ENCODE measurements around the gene SVIL.
"Not testable (repeated sequence)": the region's sequence is repeated elsewhere in the genome, so short reads cannot be mapped to it uniquely, and the experiment has no call there.

SVIL gene

DNA sequence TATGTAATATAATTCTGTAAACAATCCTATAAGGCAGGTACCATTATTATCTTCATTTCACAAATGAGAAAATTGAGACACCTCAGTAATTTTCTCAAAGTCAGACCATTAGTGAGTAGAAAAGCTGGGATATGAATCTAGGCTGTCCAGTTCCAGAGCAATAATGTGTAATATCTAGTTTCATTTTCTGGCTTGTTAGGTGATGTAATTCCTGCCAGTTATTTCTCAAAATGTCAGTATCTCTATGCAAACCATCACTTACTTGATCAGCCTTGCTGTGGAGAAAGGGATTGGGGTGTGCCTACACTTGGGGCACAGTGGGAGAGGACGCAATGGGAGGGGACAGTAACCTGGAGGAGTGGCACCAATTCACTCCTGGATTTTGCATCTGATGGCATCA lies 188.4 kb downstream of the SVIL start:
- DNase-seq, result no peak

DNA sequence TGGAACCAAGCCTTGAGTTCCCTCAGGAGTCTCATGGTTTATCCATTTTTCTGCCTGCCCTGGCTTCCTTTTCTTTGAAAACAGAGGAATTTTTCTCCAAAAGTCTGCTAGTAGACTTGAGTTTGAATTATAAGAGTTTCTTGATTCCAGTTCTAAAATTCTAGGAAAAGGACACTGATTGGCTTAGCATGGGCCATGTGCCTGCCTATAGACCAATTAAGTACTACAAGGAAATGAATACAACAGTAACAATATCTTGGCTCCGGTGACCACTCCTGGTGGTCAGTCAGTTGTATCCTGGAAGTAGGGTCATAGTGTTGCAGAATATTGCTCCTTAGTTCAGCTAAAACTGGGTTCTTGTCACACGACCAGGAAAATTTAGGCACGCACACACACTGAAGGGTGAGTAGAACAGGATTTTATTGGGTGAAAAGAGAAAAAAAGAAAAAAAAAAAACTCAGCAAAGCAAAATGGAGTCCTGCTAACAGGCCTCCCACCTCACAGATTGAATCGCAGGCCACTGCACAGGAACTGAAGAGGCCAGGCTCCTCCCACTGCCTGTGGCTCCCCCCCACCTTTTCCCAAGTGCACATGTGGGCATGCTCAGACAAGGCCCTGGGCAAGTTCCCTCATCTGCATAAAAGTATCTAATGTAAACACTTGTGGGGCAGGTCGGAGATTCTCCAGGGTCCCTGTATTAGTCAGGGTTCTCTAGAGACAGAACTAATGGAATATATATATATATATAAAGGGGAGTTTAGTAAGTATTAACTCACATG lies 190.8 kb downstream of the SVIL start:
- no peak for DNase-seq

DNA sequence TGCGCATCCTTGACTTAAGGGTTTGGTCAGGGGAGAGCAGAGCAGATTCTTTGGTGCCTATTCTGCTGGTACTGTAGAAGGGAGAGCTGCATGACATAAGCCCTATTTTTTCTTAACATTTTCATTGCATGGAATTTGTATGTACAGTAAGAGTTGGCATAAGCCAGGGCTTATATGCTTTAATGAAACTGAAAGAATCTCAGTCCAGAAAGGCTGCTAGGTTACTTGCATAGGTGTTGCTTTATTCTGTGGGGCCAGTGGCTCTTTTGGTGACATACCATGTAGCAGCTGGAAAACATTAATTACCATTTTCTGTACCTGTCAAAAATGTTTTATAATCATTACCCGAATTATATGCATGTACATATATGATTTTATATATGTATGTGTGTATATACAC lies 193.8 kb downstream of the SVIL start:
- DNase-seq, result no peak

DNA sequence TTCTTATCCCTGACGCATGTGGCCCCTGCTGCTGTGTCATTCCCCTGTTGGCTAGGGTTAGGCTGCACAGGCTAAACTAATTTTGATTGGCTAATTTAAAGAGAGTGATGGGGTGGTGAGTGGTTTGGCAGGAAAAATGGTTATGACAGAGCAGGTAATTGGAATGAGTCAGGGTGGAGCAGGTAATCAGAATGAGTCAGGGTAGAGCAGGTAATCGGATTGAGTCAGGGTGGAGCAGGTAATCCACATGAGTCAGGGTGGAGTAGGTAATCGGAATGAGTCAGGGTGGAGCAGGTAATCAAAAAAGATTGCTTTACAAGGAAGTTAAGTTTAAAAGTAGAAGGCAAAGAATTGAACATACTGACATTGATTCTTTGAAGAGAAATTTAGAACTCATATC lies 195.8 kb downstream of the SVIL start:
- DNase-seq, result not testable (repeated sequence)

DNA sequence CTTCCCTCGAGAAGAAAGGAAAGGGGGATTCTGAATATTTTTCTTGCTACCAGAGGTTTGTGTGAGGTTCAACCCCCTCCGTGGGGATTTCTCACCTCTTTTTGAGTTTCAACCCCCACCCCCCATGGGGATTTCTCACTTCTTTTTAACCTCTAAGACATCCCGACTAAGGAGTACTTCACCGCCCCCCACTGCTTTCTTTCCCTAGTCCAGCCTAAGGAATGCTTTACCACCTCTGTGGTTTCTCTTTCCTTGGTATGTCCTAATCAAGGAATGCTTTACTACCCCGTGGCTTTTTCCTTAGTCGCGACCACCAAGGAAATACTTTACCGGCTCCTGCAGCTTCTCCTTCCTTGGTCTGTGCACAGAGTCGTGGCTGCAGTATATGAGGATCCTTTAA lies 196.5 kb downstream of the SVIL start:
- no peak for DNase-seq

DNA sequence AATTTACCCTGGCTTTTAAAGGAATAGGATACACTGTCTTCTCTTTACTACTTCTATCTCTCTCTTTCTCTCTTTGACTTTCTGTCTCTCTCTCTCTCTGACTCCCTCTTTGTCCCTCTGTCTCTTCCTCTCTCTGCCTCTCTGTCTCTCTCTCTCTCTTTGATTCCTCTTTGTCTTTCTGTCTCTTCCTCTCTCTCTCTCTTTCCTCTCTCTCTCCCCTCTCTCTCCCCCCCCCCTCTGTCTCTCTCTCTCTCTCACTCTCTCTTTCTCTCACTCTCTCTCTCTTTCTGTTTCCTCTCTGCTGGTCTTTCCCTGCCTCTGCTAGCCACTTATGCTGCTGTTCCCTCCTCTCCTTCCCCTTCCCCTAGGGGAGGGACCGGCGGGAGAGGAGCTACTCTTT lies 196.9 kb downstream of the SVIL start:
- DNase-seq, result no peak

DNA sequence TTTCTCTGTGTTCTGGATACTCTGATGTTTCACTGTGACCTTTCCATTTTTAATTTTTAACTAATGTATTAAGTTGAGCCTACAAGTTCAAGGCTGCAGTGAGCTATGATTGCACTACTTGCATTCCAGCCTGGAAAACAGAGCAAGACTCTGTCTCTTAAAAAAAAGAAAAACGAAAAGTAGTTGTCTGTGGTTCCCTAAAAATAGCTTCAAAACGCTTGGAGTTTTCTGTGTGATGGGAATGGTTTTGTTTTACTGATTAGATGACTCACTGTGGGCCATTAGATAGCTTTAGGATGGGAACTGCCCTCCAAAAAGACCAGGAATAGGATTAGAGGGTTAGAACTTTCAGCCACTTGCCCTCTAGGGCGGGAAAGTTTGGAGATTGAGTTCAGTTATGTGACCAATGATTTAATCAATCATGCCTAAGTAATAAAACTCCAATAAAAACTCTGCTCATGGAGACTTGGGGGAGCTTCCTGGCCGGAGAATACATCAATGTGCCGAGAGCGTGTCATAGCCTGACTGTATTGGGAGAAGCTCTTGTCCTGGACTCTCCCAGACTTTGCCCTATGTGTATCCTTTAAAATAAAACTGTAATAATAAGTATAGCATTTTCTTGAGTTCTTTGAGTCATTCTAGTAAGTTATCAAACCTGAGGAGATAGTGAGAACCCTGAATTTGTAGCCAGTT lies 198.8 kb downstream of the SVIL start:
- no peak for DNase-seq

DNA sequence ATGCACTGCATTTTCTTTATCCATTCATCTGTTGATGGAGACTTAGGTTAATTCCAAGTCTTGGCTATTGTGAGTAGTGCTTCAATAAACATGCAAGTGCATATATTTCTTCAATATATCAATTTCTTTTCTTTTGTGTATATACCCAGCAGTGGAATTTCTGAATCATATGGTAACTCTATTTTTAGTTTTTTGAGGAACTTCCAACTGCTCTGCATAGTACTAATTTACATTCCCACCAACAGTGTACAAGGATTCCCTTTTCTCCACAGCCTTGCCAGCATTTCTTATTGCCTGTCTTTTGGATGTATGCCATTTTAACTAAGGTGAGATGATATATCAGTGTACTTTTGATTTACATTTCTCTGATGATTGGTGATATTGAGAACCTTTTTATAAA lies 200.7 kb downstream of the SVIL start:
- DNase-seq, result no peak

DNA sequence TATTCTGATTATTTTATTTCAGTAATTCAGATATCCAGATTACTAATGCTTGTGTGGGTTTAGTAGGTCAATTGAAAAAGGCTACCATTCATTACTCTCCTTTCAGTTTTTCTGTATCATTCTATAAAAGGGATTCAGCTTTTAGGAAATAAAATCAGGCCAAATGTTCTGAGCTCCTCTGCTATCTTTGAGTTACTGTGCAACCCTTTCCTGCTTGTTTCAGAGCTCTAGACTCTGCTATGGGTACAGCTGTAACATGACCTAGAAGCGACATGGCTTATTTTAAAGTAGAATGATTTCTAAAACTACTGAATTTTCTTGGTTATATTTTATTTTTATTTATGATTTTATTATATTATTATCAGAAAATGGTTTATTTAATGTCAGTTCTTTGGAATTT lies 203.1 kb downstream of the SVIL start:
- no peak for DNase-seq

DNA sequence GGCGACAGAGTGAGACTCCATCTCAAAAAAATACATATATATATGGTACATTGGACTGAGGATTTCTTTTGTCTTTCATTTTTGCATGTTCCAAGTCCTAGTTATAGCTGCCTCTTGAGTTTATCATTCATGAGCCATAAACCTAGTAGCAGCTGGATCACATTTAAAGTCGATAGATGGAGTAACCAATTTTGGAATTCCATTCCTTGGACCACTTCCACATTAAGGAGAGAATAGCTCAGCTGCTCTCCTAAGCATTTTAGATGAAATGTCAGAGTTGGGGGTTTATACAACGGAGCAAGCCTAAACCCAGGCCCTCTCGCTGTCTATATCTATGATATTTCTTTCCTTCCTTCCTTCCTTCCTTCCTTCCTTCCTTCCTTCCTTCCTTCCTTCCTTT lies 204.7 kb downstream of the SVIL start:
- DNase-seq, result no peak

DNA sequence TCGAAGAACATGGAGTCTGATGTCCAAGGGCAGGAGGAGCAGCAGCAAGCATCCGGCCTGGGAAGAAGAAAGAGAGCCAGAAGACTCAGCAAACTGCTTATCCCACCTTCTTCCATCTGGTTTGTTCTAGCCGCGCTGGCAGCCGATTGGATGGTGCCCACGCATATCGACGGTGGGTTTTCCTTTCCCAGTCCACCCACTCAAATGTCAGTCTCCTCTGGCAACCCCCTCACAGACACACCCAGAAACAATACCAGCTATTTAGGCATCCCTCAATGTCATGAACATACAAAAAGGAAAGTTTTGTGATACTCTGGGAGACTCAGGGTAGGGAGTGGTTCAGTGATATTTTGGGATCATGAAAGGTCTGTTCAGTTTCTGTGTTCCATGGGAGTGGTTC lies 206.3 kb downstream of the SVIL start:
- DNase-seq, result no peak

DNA sequence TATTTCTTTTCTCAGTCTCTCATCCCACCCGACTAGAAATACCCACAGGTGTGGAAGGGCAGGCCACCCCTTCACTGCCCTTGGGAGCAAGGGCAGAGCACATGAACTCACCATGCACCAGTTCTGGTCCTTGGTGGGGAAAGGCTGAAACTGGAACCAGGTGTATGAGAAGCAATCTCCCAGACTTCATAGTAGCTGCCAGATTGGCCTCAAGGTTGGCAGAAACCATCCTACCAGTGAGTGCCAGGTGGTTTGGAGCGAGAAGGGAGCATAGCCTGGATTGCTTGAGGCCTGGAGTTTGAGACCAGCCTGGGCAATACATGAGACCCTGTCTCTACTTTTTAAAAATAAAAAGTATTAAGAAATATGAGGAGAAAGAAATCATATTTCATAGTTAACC lies 207.1 kb downstream of the SVIL start:
- DNase-seq, result no peak

DNA sequence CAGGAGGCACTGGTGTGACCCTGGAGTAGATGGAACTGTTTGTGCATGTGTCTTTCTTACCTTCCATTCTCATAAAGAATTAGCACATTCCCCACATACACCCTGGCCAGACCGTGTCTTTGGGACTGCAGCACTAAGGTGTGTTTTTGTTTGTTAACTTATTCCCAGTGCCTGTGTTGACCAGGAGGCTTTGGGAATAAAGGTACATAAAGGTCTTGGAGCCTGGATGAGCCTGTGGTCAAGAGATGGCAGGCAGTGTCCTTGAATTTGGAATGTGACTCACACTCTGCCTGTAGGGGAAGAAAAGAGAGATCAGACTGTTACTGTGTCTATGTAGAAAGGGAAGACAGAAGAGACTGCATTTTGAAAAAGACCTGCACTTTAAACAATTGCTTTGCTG lies 208.4 kb downstream of the SVIL start:
- no peak for DNase-seq

DNA sequence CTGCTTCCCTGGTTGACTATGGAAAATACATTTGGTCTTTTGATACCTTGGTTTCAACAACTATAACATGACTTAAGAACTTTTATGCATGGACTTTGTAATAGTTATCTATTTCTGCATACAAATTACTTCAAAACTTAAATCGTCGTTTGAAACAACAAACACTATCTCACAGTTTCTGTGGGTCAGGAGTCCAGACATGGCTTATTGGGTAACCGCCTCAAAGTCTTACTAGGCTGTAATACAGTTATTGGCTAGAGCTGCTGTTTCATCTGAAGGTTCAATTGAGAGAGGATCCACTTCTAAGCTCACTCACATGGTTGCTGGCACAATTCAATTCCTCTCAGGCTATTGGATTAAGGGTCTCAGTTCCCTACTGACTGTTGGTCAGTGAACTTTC lies 210.8 kb downstream of the SVIL start:
- DNase-seq, result no peak

DNA sequence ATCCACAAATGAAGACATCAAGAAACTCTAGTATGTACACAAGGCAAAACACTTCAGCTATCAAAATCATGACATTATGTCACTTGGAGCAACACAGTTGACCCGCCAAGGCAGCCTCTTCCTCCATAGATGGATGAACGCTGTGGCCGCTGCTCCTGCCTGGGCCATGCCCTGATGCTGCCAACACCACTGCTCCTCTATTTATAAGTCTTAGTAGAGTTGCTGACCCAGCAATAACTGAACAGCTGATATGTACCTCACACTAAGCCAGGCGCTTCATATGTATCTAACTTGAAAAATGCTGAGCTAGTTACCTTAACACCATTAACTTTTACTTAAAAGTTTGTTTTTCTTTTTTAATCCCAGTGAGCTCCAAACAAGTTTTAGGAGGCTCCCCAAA lies 214.0 kb downstream of the SVIL start:
- no peak for DNase-seq

DNA sequence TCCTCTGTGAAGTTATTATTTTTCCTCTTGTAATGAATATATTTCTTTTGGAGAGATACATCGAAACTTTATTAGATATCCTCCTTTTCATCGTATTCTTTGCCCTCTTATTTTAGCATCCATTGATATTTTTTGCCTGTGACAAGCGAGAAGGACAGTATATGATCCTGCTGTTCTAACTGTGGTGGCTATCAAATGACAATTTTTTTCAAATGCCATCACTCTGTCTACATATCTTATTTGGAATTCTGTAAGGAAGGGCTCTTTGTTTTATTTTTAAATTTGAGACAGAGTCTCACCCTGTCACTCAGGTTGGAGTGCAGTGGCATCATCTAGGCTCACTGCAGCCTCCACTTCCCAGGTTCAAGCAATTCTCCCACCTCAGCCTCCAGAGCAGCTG lies 217.4 kb downstream of the SVIL start:
- no peak for DNase-seq

DNA sequence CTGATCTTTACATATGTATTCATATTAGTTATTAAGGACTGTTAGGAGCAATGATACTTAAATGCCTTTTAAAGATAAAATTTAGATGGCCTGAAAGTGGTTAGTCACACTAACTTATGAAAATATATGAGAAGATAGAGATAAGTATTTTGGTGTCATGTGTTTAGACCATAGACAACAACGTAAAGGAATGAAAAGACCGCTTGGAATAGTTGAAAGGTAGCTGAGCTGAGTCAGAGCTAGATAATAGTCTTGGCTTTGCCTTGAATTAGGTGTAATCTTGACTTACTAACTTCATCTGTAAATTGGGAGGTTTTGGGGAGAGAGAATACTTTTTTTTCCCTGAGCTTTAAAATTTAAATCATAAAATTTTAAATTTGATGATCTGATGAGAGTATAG lies 218.9 kb downstream of the SVIL start:
- no peak for DNase-seq

DNA sequence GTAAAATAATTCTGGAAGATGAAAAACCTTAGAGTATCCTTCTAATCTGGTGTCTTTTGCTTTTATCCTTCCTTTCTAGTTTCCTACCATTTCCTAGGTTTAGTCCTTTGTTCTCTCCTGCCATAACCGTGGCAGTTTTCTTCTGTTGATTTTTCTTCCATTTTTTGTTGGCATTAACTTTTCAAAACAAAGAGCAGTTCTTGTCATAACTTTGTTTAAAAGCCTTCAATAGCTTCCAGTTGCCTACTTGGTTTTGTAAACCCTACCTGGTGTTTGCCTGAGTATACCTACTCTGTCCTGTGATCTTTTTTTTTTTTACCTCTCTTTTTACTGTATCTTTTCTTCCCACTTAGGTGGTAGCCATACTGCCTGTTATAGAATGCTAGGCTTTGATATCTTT lies 220.3 kb downstream of the SVIL start:
- DNase-seq, result no peak

DNA sequence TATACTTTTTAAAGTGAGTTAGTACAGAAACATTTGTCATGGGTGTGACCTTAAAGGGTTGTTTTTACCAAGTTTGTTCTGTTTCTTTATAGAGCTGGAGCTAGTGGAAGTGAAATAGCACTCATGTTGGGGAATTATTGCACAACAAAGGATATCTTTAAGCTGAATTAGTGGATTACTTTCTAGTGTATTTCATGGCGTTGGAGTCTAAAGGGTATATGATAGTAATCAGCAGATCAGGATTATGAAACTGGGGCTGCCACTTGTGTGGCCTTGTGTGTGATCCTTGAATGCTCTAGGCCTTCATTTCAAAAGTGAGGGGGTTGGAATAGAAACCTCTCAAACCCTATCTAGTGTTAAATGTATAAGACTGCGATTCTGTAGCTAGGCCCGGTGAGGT lies 222.3 kb downstream of the SVIL start:
- DNase-seq, result no peak

DNA sequence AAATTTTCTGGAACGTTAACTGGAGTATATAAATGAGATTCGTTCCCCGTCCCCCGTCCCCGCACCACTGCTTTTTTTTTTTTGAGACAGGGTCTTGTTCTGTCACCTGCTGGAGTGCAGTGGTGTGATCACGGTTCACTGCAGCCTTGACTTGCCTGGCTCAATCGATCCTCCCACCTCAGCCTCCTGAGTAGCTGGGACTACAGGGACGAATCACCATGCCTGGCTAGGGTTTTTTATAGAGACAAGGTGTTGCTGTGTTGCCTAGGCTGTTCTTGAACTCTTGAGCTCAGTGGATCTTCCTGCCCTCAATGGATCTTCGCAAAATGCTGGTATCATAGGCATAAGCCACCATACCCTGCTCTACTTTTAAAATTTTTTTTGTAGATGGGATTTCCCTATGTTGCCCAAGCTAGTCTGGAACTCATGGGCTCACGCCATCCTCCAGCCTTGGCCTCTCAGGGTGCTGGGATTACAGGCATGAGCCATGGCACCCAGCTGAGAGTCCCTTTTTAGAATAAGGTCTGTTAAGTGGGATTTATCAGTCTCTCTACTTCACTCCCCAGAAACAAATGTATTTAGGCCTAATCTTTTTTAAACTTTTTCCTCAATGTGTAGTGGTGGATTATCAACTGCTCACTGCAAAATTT lies 223.0 kb downstream of the SVIL start:
- no peak for DNase-seq

DNA sequence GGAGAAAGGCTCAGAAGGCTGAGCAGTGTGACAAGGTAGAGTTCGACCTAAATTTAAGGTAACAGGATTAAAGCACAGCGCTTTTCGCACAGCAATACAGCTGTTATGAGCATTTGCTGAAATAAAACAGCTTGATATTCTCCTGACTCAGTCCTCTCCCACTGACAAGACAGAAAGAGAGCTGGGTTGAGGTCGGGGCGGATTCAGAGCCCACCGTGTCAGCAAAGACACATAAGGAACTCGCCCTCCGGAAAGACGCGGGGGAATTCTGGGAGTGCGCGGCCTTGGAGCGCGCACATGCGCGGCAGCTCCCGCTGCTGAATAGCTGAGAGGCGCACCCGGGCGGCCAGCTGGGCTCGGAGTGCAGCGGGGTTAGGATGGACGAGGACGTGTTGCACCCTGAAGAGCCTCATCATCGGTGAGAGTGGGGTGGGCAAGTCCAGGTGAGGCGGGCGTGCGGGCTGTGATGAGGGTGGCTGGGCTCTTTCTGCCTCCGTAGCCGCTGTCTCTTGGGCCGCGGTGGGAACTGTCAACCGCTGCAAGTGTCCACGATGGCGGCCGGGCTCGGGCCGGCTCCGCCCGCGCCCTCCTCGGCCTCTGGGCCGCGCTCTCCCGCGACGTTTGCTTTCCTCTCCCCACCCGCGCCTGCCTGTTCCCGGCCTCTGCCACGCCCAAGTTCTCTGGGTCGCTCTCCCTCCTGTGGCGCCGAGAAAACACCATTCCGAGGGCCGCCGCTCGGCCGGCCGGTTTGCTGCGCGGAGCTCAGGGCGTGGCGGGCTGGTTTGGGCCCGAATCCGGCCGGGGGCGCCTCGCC lies 225.3 kb downstream of the SVIL start:
- DNase-seq, result no peak

DNA sequence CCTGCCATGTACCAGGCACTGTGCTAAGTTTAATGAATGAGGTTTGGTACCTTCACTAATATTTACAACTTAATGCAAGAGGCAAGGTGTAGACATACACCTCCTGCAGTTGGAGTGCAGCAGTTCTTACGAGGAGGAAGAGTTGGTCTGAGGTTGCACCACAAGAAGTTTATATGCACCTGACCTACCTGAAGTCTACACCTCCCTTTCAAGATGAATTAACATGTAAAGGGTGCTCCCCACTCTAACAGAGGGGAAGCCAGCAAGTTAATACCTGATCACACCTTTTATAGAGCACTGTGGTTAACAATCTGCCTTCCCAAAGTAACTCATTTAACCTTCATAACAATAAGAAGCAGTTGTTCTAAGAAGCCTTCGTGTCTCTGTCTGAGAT lies 225.9 kb downstream of the SVIL start:
- no peak for DNase-seq
